ENCODE results near the gene MCM8.

Gene MCM8

GRCh38 chr20:5950271-5951031, at the start of gene MCM8, which contains the start of gene TRMT6:
MCM8 (plus strand) TSS chr20:5950652; CDS start chr20:5952016, 1,364 bp downstream.
TRMT6 (minus strand) TSS chr20:5950533; CDS start chr20:5950405, 128 bp downstream.
- peak; percentile 97 for DNase-seq

- DNase-seq, result no peak
Observed at GRCh38 chr20:5900908-5901307, 49.5 kb upstream of the MCM8 start.

- no peak for DNase-seq
Observed at GRCh38 chr20:5908981-5909380, 41.5 kb upstream of the MCM8 start.

- DNase-seq, result no peak
Observed at GRCh38 chr20:5910186-5910585, 40.3 kb upstream of the MCM8 start.

GRCh38 chr20:5913166-5913565, 37.3 kb upstream of the MCM8 start:
- no peak for DNase-seq

- no peak for DNase-seq
Observed at GRCh38 chr20:5914859-5915258, 35.6 kb upstream of the MCM8 start.

GRCh38 chr20:5918856-5919625, 31.4 kb upstream of the MCM8 start:
- peak; percentile 27 for DNase-seq

GRCh38 chr20:5919626-5920544, 30.6 kb upstream of the MCM8 start:
- DNase-seq, result peak; percentile 27

GRCh38 chr20:5920581-5920980, 29.9 kb upstream of the MCM8 start:
- no peak for DNase-seq

- no peak for DNase-seq
Observed at GRCh38 chr20:5923493-5923892, 27.0 kb upstream of the MCM8 start.

GRCh38 chr20:5925551-5925950, 24.9 kb upstream of the MCM8 start:
- no peak for DNase-seq

GRCh38 chr20:5927749-5928462, 22.5 kb upstream of the MCM8 start:
- no peak for DNase-seq

- peak; percentile 55 for DNase-seq
Observed at GRCh38 chr20:5928836-5929715, 21.4 kb upstream of the MCM8 start.

GRCh38 chr20:5931411-5931810, 19.0 kb upstream of the MCM8 start:
- no peak for DNase-seq

- no peak for DNase-seq
Observed at GRCh38 chr20:5932796-5933195, 17.7 kb upstream of the MCM8 start.

- no peak for DNase-seq
Observed at GRCh38 chr20:5933802-5934436, 16.5 kb upstream of the MCM8 start.

- DNase-seq, result no peak
Observed at GRCh38 chr20:5935384-5935783, 15.1 kb upstream of the MCM8 start.

GRCh38 chr20:5936238-5936637, 14.2 kb upstream of the MCM8 start:
- no peak for DNase-seq

- DNase-seq, result no peak
Observed at GRCh38 chr20:5938456-5939029, 11.9 kb upstream of the MCM8 start.

GRCh38 chr20:5945963-5946362, 4.5 kb upstream of the MCM8 start:
- DNase-seq, result peak; percentile 29
